ENCODE measurements around the gene NOP53. TPM values are rescaled to one million over a fixed set of nuclear protein-coding genes. Genes with fewer than 3 reads are reported as not detected.

The NOP53 gene
- total RNA-seq, result 10 to 100 TPM; 38.3 to 38.9 TPM
- polyA plus RNA-seq, result 10 to 100 TPM; 25.8 to 85.5 TPM

DNA sequence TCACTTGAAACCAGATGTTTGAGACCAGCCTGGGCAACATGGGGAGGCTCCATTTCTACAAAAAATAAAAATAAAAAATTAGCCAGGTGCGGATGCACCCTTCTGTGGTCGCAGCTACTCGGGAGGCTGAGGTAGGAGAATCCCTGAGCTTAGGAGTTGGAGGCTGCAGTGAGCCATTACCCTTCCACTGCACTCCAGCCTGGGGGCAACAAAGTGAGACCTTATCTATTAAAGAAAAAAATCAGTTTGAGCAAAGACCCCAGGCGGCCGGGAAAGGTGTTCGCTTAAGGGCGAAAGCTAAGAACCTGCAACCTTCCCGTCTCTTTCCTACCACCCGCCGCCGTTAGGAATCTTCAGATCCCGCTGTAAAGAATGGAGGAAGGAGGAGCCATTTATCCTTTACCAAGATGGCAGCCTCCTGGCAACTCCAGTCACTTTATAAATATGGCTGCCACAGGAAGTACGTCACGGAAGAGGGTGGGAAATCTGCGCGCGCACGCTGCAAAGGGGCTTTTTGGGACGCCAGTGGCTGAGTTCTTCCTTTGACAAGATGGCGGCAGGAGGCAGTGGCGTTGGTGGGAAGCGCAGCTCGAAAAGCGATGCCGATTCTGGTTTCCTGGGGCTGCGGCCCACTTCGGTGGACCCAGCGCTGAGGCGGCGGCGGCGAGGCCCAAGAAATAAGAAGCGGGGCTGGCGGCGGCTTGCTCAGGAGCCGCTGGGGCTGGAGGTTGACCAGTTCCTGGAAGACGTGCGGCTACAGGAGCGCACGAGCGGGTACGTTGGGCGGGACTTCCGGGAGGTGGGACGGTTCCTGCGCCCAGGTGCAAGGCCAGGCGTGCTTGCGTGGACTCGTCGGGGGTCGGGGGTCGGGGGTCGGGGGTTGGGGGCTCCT is at the start of gene NOP53:
Gene NOP53 (plus strand): TSS at position 537 of the 892 bp plus-strand sequence. CDS start 14 bp downstream, at position 551.
- 4% methylated on average over 53 of the region's 53 CpGs for WGBS
- Histone ChIP-seq H3K4me1 (ENCODE audit: control insufficient read depth in 4 of 4, insufficient read depth in 4 of 4, low read length in 3 of 4) (peaks cover 5 to 20% (median 11%) of the 10 kb centered on the region in 4 donors), H3K27ac (ENCODE audit: low read depth in 1 of 2, low read length in 2 of 2) (peak within 1 kb of the TSS; percentile 91 to 98), H3K36me3 (ENCODE audit: control insufficient read depth in 4 of 4, insufficient read depth in 3 of 4, low read depth in 1 of 4, low read length in 3 of 4) (peaks cover 8 to 18% (median 10%) of the 10 kb centered on the region in 4 donors), H3K4me3 (ENCODE audit: low read depth in 1 of 3, low read length in 3 of 3) (peak within 1 kb of the TSS; percentile 60 to 80 (median 71)), H3K9me3 (ENCODE audit: control insufficient read depth in 4 of 4, low read length in 3 of 4) (no peaks in the 10 kb centered on the region), H3K9ac (ENCODE audit: low read depth in 1 of 2, low read length in 2 of 2) (peak within 1 kb of the TSS; percentile 50 to 73), H3K27me3 (ENCODE audit: control insufficient read depth in 4 of 4, insufficient read depth in 4 of 4, low read length in 3 of 4) (no peaks in the 10 kb centered on the region)
- TF ChIP-seq, protein P1, sequence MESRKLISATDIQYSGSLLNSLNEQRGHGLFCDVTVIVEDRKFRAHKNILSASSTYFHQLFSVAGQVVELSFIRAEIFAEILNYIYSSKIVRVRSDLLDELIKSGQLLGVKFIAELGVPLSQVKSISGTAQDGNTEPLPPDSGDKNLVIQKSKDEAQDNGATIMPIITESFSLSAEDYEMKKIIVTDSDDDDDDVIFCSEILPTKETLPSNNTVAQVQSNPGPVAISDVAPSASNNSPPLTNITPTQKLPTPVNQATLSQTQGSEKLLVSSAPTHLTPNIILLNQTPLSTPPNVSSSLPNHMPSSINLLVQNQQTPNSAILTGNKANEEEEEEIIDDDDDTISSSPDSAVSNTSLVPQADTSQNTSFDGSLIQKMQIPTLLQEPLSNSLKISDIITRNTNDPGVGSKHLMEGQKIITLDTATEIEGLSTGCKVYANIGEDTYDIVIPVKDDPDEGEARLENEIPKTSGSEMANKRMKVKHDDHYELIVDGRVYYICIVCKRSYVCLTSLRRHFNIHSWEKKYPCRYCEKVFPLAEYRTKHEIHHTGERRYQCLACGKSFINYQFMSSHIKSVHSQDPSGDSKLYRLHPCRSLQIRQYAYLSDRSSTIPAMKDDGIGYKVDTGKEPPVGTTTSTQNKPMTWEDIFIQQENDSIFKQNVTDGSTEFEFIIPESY (IDR thresholded peaks at IDR 0.05), result peak; percentile 75
- TF ChIP-seq RXRA (IDR thresholded peaks at IDR 0.05) (peak; percentile 3 to 17), JUND (IDR thresholded peaks at IDR 0.05) (no peak), HNF4A (conservative IDR thresholded peaks at IDR 0.05) (peak in 1 of 2 donors; percentile 13), RAD21 (IDR thresholded peaks at IDR 0.05) (no peak), GABPA (IDR thresholded peaks at IDR 0.05 in 1 of 2, conservative IDR thresholded peaks at IDR 0.05 in 1 of 2) (peak; percentile 85 to 96), EGR1 (IDR thresholded peaks at IDR 0.05; ENCODE audit: low read depth in 2 of 2) (peak in 1 of 2 donors; percentile 63), SP1 (IDR thresholded peaks at IDR 0.05) (peak; percentile 40), ATF3 (IDR thresholded peaks at IDR 0.05) (no peak), FOXA1 (IDR thresholded peaks at IDR 0.05) (peak; percentile 30), YY1 (IDR thresholded peaks at IDR 0.05) (peak; percentile 100), TAF1 (conservative IDR thresholded peaks at IDR 0.05) (peak; percentile 78)
- TF ChIP-seq, protein P2, sequence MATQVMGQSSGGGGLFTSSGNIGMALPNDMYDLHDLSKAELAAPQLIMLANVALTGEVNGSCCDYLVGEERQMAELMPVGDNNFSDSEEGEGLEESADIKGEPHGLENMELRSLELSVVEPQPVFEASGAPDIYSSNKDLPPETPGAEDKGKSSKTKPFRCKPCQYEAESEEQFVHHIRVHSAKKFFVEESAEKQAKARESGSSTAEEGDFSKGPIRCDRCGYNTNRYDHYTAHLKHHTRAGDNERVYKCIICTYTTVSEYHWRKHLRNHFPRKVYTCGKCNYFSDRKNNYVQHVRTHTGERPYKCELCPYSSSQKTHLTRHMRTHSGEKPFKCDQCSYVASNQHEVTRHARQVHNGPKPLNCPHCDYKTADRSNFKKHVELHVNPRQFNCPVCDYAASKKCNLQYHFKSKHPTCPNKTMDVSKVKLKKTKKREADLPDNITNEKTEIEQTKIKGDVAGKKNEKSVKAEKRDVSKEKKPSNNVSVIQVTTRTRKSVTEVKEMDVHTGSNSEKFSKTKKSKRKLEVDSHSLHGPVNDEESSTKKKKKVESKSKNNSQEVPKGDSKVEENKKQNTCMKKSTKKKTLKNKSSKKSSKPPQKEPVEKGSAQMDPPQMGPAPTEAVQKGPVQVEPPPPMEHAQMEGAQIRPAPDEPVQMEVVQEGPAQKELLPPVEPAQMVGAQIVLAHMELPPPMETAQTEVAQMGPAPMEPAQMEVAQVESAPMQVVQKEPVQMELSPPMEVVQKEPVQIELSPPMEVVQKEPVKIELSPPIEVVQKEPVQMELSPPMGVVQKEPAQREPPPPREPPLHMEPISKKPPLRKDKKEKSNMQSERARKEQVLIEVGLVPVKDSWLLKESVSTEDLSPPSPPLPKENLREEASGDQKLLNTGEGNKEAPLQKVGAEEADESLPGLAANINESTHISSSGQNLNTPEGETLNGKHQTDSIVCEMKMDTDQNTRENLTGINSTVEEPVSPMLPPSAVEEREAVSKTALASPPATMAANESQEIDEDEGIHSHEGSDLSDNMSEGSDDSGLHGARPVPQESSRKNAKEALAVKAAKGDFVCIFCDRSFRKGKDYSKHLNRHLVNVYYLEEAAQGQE (IDR thresholded peaks at IDR 0.05), result peak; percentile 85
- TF ChIP-seq, protein P3, sequence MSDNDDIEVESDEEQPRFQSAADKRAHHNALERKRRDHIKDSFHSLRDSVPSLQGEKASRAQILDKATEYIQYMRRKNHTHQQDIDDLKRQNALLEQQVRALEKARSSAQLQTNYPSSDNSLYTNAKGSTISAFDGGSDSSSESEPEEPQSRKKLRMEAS (IDR thresholded peaks at IDR 0.05), result no peak
- TF ChIP-seq, protein P4, sequence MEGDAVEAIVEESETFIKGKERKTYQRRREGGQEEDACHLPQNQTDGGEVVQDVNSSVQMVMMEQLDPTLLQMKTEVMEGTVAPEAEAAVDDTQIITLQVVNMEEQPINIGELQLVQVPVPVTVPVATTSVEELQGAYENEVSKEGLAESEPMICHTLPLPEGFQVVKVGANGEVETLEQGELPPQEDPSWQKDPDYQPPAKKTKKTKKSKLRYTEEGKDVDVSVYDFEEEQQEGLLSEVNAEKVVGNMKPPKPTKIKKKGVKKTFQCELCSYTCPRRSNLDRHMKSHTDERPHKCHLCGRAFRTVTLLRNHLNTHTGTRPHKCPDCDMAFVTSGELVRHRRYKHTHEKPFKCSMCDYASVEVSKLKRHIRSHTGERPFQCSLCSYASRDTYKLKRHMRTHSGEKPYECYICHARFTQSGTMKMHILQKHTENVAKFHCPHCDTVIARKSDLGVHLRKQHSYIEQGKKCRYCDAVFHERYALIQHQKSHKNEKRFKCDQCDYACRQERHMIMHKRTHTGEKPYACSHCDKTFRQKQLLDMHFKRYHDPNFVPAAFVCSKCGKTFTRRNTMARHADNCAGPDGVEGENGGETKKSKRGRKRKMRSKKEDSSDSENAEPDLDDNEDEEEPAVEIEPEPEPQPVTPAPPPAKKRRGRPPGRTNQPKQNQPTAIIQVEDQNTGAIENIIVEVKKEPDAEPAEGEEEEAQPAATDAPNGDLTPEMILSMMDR (IDR thresholded peaks at IDR 0.05; ENCODE audit: low read depth, low read length, missing input control), result no peak
- peak; percentile 98 for DNase-seq (ENCODE audit: low spot score)
